Neural progenitor cell (in vitro differentiated cells): ENCODE data around the gene GOLGA3.

ENCODE experiments used
- EZH2 ChIP-seq: fragments of 200-600 bp; sonication (generic); IDR thresholded peaks from 2 replicates; pipeline ENCODE4 v1.6.1; 2017; ENCODE audit warnings: antibody characterized with exemption, mild to moderate bottlenecking, moderate library complexity
- TF ChIP-seq, protein P1 (sequence below): fragments of 200-600 bp; sonication (generic); IDR thresholded peaks from 2 replicates; pipeline ENCODE4 v1.5.1; 2017; ENCODE audit warnings: antibody characterized with exemption, mild to moderate bottlenecking

- TF ChIP-seq, protein P1, sequence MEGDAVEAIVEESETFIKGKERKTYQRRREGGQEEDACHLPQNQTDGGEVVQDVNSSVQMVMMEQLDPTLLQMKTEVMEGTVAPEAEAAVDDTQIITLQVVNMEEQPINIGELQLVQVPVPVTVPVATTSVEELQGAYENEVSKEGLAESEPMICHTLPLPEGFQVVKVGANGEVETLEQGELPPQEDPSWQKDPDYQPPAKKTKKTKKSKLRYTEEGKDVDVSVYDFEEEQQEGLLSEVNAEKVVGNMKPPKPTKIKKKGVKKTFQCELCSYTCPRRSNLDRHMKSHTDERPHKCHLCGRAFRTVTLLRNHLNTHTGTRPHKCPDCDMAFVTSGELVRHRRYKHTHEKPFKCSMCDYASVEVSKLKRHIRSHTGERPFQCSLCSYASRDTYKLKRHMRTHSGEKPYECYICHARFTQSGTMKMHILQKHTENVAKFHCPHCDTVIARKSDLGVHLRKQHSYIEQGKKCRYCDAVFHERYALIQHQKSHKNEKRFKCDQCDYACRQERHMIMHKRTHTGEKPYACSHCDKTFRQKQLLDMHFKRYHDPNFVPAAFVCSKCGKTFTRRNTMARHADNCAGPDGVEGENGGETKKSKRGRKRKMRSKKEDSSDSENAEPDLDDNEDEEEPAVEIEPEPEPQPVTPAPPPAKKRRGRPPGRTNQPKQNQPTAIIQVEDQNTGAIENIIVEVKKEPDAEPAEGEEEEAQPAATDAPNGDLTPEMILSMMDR = no peak
- no peak for TF ChIP-seq EZH2
Measured at GRCh38 chr12:132748319-132748718, 80.3 kb downstream of the GOLGA3 start.
